Transverse colon (tissue), 4 donors: Measurements from ENCODE around the gene ATF6. TPM values are rescaled to one million over a fixed set of nuclear protein-coding genes. Genes with fewer than 3 reads are reported as not detected.

Experiments
- DNase-seq: peaks from one replicate; pipeline ENCODE4 v3.0.0-alpha.2; 2019
- H3K27ac ChIP-seq, 4 donors: fragments of 200-600 bp; sonication (generic); 2 replicates each; pipeline ENCODE4 v1.5.1; 2016 to 2018; ENCODE audit warnings: inconsistent platforms in 4 of 4
- H3K27me3 ChIP-seq: fragments of 200-600 bp; sonication (generic); 2 replicates; pipeline ENCODE4 v1.5.1; 2017; ENCODE audit warnings: inconsistent platforms
- H3K36me3 ChIP-seq, 4 donors: fragments of 200-600 bp; sonication (generic); 2 replicates each; pipeline ENCODE4 v1.5.1; 2017 to 2019; ENCODE audit warnings: inconsistent platforms in 4 of 4
- H3K4me1 ChIP-seq, 4 donors: fragments of 200-600 bp; sonication (generic); 2 replicates each; pipeline ENCODE4 v1.5.1; 2017 to 2020; ENCODE audit warnings: inconsistent platforms in 4 of 4
- H3K4me3 ChIP-seq, 4 donors: fragments of 200-600 bp; sonication (generic); 1 replicate in 1 of 4; 2 replicates in 3 of 4; pipeline versions ENCODE4 v1.5.1 to v1.6.1; 2017 to 2019; ENCODE audit warnings: inconsistent platforms in 4 of 4
- H3K9me3 ChIP-seq, 2 donors: fragments of 200-600 bp; sonication (generic); 2 replicates each; pipeline ENCODE4 v1.5.1; 2017 to 2019; ENCODE audit warnings: inconsistent platforms in 2 of 2
- EP300 ChIP-seq: sonication (generic); formaldehyde crosslinking; IDR thresholded peaks from one replicate; pipeline ENCODE4 v1.6.1; 2017; ENCODE audit warnings: antibody characterized with exemption, low read depth
- POLR2A ChIP-seq: fragments of 450-650 bp; IDR thresholded peaks from one replicate; pipeline ENCODE4 v1.6.1; 2016; ENCODE audit warnings: antibody characterized with exemption, mild to moderate bottlenecking, moderate library complexity
- POLR2AphosphoS5 ChIP-seq, 3 donors: sonication (generic); formaldehyde crosslinking; IDR thresholded peaks; one replicate each; pipeline ENCODE4 v1.6.1; 2016; ENCODE audit warnings: antibody characterized with exemption in 3 of 3
- WGBS, 2 donors: methylation state at CpG; one replicate each; pipeline ENCODE4 v1.1.5; 2018; ENCODE audit warnings: low coverage in 1 of 2; 5-methylcytosine and 5-hydroxymethylcytosine counted together
- in situ Hi-C, 4 donors: fragments of 200-750 bp; cut with MboI; loops; one replicate each; pipeline versions ENCODE4 v1.15.0 to v1.15.1; 2017; ENCODE audit warnings: low sequenced_read_pairs in 3 of 4, low pct_ligation_motif_present in 1 of 4, low pct_unique_long_range_greater_than_20kb in 1 of 4
- intact Hi-C: fragments of 100-400 bp; cut with DNase I; formaldehyde crosslinking; loops from one replicate; pipeline ENCODE4 v1.15.1; 2023; ENCODE audit warnings: low total_unique reads
- total RNA-seq, 4 donors: library from RNA; depleted of rRNA; stranded (reverse); fragments of >200 nt; gene quantifications; one replicate each; pipeline ENCODE4 v1.1.0, GENCODE V29; 2016
- TF ChIP-seq, protein P1 (sequence below), 5 experiments: fragments of 200-600 bp in 3 of 5; fragments of 450-650 bp in 2 of 5; sonication (generic) in 3 of 5; IDR thresholded peaks; 1 replicate in 2 of 5; 2 replicates in 3 of 5; pipeline ENCODE4 v1.5.1; 2016 to 2017; ENCODE audit warnings: antibody characterized with exemption in 5 of 5, inconsistent platforms in 3 of 5, mild to moderate bottlenecking in 2 of 5, moderate library complexity in 1 of 5

Gene ATF6
- total RNA-seq, 4 donors from 2014 or later, result 10.8 to 45.8 (median 23.0) TPM

DNA sequence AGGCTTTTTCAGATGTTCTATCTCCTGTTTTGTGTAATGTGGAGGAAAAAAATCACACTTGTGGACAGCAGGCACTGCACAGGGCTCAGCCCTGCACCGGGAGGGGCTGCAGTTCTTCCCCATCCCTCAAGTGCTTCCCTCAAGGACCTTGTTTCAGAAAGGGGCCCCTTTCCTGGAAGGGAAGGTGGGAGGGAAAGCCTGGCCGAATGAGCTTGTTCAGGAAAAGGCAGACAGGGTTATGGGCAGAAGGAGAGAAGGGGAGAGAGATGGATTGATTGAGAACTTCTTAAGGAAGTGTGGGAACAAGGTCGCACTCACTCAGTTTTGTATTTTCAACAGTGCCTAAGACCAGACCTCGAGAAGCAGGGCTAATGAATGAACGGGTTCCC, 216.4 kb downstream of the ATF6 start:
- intact Hi-C loops, result no loop called here
- WGBS, 2 donors, result 64 to 75% methylated on average over 4 to 5 of the region's 5 CpGs

DNA sequence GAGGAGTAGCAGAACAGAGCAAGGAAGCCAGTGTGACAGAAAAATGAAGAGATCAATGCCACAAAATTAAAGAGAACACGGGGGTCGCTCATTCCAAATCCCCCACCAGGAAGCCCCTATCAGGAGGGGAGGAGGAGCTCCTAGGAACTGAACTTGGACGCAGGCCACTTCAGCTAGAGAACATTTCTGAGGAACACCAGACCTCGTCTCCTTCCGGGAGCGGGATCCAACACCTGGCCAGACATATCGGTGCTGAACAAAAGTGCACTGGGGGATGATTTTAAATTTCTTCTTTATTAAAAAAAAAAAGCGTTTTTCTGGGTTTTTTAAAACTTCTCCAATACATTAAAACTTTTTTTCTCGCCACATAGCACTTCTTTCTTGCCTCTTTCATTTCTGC, 216.8 kb downstream of the ATF6 start:
- intact Hi-C loops (no loop called here), in situ Hi-C loops (no loop called here)
- Histone ChIP-seq H3K4me1 (peaks cover 0 to 15% (median 7%) of the 10 kb centered on the region in 4 donors), H3K4me3 (no peak overlapping the region), H3K27ac (no peak overlapping the region), H3K36me3 (no peaks in the 10 kb centered on the region), H3K27me3 (no peaks in the 10 kb centered on the region), H3K9me3 (no peaks in the 10 kb centered on the region)
- DNase-seq, result no peak
- WGBS, 2 donors, result 82% methylated on average over 9 of the region's 9 CpGs
- TF ChIP-seq POLR2A, result no peak
- TF ChIP-seq EP300, result no peak
- no peak for TF ChIP-seq POLR2AphosphoS5 (IDR thresholded peaks at IDR 0.05)
- TF ChIP-seq, protein P1, sequence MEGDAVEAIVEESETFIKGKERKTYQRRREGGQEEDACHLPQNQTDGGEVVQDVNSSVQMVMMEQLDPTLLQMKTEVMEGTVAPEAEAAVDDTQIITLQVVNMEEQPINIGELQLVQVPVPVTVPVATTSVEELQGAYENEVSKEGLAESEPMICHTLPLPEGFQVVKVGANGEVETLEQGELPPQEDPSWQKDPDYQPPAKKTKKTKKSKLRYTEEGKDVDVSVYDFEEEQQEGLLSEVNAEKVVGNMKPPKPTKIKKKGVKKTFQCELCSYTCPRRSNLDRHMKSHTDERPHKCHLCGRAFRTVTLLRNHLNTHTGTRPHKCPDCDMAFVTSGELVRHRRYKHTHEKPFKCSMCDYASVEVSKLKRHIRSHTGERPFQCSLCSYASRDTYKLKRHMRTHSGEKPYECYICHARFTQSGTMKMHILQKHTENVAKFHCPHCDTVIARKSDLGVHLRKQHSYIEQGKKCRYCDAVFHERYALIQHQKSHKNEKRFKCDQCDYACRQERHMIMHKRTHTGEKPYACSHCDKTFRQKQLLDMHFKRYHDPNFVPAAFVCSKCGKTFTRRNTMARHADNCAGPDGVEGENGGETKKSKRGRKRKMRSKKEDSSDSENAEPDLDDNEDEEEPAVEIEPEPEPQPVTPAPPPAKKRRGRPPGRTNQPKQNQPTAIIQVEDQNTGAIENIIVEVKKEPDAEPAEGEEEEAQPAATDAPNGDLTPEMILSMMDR (IDR thresholded peaks at IDR 0.05), result no peak

More for the DNA sequence above, 216.4 kb downstream of the ATF6 start:
- in situ Hi-C loops, result no loop called here
- no peak for DNase-seq
- Histone ChIP-seq H3K27ac (no peak overlapping the region), H3K36me3 (no peaks in the 10 kb centered on the region), H3K4me3 (no peak overlapping the region), H3K27me3 (no peaks in the 10 kb centered on the region), H3K4me1 (peaks cover 0 to 15% (median 7%) of the 10 kb centered on the region in 4 donors), H3K9me3 (no peaks in the 10 kb centered on the region)
- TF ChIP-seq POLR2AphosphoS5 (IDR thresholded peaks at IDR 0.05), result no peak
- TF ChIP-seq, protein P1 (IDR thresholded peaks at IDR 0.05), result no peak

- WGBS, 2 donors, result 96 to 100% methylated on average over 3 to 19 of the region's 22 CpGs
- intact Hi-C loops (no loop called here), in situ Hi-C loops (no loop called here)
- Histone ChIP-seq H3K27me3 (no peaks in the 10 kb centered on the region), H3K27ac (no peak overlapping the region), H3K36me3 (no peaks in the 10 kb centered on the region), H3K4me1 (peaks cover 0 to 15% (median 7%) of the 10 kb centered on the region in 4 donors), H3K4me3 (no peak overlapping the region), H3K9me3 (no peaks in the 10 kb centered on the region)
- no peak for DNase-seq
- TF ChIP-seq EP300, result no peak
- TF ChIP-seq POLR2AphosphoS5 (IDR thresholded peaks at IDR 0.05), result no peak
- no peak for TF ChIP-seq POLR2A
- TF ChIP-seq, protein P1 (IDR thresholded peaks at IDR 0.05), result no peak
Measured at GRCh38 chr1:161983725-161984124, 217.6 kb downstream of the ATF6 start.

DNA sequence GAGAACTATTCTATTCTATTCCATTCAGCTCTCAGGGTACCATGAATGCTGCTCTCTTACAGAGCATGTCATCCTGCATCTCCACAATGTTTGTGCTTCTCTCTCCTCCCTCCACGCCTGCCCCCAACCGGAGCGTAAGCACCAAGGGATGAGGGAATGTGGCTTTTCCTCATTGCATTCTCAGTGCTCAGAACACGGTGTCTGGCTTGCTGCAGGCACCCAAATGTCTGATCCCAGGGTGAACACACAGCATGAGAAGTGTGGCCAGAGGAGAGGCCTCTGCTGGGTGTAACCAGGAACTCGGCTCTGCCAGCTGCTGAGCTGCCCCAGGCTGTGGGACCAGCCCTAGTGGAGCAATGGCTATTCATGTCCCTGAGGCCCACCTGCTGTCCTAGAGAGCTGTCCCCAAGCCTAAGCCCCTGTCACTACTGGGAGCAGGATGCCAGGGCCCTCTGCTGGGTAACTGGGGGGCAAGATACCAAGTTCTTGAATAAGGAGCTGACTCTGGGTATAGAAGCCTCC, 219.2 kb downstream of the ATF6 start:
- Histone ChIP-seq H3K4me3 (no peak overlapping the region), H3K27ac (peak overlapping the region in 2 of 4 donors; percentile 70 to 80), H3K36me3 (no peaks in the 10 kb centered on the region), H3K4me1 (peaks cover 0 to 15% (median 7%) of the 10 kb centered on the region in 4 donors), H3K9me3 (no peaks in the 10 kb centered on the region), H3K27me3 (no peaks in the 10 kb centered on the region)
- TF ChIP-seq POLR2AphosphoS5 (IDR thresholded peaks at IDR 0.05), result no peak
- in situ Hi-C loops, result no loop called here
- no peak for DNase-seq
- WGBS, 2 donors, result 73 to 78% methylated on average over 3 to 5 of the region's 5 CpGs
- intact Hi-C loops, result no loop called here

DNA sequence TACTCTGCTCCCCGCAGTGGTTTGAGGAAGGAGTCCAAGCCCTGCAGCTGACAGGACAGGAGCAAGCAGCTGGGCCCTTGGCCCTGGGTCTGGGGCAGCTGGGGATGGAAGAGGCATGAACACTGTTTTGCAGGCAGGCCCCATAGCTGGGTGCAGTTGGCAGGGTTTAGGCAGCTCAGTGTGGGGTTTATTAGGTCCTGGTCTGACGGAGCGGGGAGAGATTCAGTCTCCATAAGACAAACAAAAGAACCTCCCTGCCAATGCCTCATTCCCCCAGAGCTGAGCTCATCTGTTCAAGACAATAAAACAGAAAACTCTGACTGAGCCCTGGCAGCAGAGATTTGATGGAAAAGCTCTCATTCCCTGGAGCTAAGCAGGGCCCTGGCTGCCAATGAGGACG, 220.2 kb downstream of the ATF6 start:
- intact Hi-C loops, result no loop called here
- in situ Hi-C loops, result no loop called here
- peak overlapping the region in 3 of 4 donors; percentile 49 to 80 (median 70) for H3K27ac ChIP-seq
- no peaks in the 10 kb centered on the region for H3K27me3 ChIP-seq
- no peak overlapping the region for H3K4me3 ChIP-seq
- no peaks in the 10 kb centered on the region for H3K9me3 ChIP-seq
- no peaks in the 10 kb centered on the region for H3K36me3 ChIP-seq
- peak; percentile 11 for DNase-seq
- TF ChIP-seq, protein P1 (IDR thresholded peaks at IDR 0.05), result no peak
- TF ChIP-seq EP300, result no peak
- no peak for TF ChIP-seq POLR2AphosphoS5 (IDR thresholded peaks at IDR 0.05)
- TF ChIP-seq POLR2A, result no peak
- peaks cover 0 to 15% (median 7%) of the 10 kb centered on the region in 4 donors for H3K4me1 ChIP-seq
- 71% methylated on average over 4 of the region's 4 CpGs; no CpG with 5 or more reads in 1 of the 2 donors for whole genome bisulfite sequencing, 2 donors
